GM19397 (cell line): Measurements from ENCODE around the gene EEF1A1.
"Not testable (repeated sequence)": the region's sequence is repeated elsewhere in the genome, so short reads cannot be mapped to it uniquely, and the experiment has no call there.

Experiments
- ATAC-seq: cut with Tn5 transposase; IDR thresholded peaks from one replicate; pipeline ENCODE4 v1.9.1; 2021; ENCODE audit warnings: mild to moderate bottlenecking, moderate library complexity; ENCODE audit not compliant: unreplicated experiment

The EEF1A1 gene

DNA sequence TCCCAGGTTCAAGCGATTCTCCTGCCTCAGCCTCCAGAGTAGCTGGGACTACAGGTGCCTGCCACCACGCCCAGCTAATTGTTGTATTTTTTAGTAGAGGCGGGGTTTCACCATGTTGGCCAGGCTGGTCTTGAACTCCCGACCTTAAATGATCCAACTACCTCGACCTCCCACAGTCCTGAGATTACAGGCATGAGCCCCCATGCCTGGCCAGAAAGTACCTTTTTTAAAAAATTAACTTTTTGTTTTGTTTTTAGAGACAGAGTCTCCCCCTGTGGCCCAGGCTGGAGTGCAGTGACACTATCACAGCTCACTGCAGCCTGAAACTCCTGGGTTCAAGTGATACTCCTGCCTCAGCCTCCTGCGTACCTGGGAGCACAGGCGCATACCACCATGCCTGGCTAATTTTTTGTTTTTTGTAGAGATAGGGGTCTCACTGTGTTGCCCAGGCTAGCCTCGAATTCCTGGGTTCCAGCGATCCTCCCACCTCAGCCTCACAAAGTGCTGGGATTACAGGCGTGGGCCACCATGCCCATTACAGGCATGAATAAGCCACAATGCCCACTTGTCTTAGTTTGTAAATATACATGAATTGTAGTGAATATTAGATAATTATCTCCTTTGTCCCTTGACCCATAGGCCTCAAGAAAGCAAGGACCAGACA lies 17.4 kb upstream of the EEF1A1 start:
- no peak for ATAC-seq

DNA sequence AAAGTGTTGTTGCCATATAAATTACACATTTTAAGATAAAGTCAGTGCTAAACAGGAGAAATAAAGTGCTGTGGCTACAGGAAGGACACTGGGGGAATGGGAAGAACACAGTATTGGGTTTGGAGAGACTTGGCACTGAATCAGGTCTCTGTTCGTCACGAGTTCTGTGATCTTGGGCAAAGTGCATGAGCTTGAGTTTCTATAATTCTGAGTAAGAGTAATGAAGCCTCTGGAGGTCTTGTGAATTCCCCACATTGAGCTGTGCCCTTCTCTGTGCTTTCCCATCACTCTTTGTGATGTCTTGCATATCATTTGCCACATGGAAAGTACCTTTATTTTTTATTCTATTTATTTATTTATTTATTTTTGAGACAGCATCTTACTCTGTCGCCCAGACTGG lies 16.8 kb upstream of the EEF1A1 start:
- no peak for ATAC-seq

DNA sequence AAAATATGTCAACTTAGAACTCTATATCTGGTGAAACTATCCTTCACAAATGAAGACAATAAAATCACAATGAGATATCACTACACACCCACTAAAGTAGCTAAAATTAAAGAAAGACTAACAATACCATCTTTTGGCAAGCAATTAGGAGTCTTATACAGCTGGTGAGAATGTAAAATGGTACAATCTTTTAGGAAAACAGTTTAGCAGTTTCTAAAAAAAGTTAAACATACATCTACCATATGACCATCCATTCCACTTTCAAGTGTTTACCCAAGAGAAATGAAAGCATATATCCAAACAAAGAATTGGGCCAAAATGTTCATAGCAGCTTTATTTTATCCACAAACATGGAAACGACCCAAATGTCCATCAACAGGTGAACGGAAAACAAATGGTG lies 13.8 kb upstream of the EEF1A1 start:
- ATAC-seq: no peak

DNA sequence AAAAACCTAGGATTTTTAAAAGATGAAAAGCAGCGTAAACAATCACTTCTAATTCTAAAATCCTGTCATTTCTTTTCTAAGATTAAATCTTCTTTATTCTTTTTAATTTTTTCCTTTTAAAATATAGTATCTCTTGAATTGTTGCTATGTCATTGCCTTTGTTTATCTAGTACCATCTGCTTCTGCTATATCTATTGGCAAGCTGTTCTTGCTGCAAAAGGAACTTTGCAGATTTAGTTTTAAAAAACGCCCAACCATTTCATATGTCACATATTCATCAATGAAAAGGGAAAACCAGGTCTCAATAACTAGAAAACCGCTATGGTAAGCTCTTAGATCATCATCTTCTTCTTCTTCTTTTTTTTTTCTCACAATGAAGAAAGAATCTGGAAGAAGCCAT lies 11.5 kb upstream of the EEF1A1 start:
- ATAC-seq: no peak

DNA sequence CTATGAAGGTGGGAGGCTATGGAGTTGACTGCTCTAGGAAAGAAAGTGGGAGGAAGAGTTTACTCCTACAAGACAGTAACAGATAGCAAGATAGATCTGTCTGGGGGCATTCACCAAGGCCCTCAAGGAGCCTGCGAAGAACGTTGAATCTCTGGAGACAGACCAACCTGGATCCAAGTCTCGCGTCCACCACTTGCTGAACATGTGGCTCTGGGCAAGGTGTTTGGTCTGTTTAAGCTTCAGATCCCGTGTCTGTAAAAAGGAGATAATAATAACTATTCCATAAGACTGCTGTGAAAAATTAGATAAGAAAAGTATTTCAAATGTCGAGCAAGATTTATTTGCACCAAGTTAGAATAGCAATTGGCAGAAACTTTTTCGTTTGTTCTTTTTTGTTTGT lies 8.1 kb upstream of the EEF1A1 start:
- ATAC-seq: no peak

DNA sequence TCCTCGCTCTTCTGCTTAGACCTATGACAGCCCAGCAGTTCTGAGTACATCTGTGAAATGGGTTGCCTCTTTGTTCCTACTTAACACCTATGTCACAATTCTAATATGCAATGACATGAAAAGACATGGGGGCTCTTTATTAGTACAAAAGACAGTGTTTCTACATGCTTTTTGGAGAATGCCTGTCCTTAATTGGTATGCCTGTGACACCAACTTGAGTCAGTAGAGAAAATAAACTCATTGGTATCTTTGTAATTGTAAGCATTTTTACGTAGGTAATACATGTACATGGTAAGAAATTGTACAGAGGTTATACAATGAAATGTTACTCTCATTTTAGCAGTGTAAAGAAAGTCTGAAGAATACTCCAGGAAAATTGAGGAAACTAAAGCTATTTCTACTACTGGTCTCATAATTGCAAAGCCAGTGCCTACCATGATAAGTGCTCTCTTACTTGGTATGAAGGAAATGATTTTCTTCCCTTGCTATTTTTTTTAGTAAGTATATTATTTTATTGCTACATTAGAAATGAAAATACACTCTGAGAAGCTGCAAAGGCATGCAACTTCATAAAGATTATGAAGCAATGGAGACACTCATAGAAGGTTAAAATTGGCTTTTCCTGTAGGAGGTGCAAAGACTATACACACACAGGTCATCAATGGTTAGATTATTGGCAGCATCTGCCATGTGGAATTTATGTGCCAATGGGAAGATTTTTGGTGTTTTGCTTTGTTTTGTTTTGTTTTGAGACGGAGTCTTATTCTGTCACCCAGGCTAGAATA lies 4.9 kb upstream of the EEF1A1 start:
- ATAC-seq: no peak

DNA sequence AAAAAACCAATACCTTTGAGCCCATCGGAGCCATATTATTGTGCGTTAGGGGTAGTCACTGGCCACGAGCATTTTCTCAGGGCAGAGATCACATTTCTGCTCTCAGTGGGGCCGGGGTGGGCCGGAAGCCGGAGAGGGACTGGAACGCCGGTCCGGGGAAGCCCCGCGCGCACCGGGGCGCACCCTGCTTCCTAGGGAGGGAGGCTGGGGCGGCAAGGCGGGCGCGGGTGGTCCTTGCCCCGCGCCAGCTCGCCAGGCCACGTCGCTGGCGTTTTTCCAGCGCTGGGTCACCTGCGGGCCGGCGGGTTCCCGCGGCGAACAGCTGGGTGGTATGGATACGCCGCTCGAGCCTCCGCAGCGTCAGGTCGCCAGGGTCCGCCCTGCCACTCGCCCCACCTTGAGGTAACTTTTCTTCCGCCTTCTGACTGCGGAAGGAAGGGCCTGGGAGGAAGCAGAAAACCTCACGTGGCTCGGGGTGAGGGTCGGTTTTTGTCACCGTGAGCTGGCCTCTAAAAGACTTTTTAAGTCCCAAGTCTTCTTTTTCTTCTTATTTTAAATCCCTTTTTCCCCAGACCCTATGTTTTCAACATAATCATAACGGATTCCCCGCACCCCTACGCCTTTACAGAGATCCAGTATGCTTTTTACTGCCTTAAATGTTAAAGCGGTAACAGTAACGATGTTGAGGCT lies 2.7 kb upstream of the EEF1A1 start:
- peak; percentile 45 for ATAC-seq

DNA sequence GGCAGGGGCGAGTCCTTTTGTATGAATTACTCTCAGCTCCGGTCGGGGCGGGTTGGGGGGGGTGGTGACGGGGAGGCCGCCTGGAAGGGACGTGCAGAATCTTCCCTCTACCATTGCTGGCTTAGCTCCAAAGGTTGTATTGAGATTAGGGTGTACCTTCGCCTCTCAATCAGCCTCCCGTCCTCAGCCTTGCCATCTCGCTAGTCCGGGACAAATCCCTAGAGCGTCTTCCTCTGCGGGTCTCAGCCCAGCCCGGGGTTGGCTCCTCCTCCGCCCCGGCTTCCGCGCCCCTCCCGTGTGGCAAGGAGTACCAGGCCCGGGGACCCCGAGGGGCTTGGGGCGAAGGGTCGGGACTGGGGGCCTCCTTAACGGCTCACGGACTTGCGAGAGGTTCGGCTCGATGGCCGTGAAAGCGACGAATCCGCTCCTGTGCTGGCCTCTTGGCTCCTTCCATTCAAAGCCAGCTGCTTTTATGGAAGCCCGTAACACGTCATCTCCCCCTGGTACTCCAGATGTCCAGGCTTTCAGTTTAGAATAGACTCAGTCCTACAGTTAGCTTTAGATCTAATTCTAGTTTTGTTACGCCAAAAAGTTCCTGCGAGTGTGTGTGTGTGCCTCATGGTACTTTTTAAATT lies 636 bp upstream of the EEF1A1 start:
- peak; percentile 43 for ATAC-seq

DNA sequence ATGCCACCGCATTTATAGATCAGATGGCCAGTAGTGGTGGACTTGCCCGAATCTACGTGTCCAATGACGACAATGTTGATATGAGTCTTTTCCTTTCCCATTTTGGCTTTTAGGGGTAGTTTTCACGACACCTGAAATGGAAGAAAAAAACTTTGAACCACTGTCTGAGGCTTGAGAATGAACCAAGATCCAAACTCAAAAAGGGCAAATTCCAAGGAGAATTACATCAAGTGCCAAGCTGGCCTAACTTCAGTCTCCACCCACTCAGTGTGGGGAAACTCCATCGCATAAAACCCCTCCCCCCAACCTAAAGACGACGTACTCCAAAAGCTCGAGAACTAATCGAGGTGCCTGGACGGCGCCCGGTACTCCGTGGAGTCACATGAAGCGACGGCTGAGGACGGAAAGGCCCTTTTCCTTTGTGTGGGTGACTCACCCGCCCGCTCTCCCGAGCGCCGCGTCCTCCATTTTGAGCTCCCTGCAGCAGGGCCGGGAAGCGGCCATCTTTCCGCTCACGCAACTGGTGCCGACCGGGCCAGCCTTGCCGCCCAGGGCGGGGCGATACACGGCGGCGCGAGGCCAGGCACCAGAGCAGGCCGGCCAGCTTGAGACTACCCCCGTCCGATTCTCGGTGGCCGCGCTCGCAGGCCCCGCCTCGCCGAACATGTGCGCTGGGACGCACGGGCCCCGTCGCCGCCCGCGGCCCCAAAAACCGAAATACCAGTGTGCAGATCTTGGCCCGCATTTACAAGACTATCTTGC lies 725 bp downstream of the EEF1A1 start:
- no peak for ATAC-seq

DNA sequence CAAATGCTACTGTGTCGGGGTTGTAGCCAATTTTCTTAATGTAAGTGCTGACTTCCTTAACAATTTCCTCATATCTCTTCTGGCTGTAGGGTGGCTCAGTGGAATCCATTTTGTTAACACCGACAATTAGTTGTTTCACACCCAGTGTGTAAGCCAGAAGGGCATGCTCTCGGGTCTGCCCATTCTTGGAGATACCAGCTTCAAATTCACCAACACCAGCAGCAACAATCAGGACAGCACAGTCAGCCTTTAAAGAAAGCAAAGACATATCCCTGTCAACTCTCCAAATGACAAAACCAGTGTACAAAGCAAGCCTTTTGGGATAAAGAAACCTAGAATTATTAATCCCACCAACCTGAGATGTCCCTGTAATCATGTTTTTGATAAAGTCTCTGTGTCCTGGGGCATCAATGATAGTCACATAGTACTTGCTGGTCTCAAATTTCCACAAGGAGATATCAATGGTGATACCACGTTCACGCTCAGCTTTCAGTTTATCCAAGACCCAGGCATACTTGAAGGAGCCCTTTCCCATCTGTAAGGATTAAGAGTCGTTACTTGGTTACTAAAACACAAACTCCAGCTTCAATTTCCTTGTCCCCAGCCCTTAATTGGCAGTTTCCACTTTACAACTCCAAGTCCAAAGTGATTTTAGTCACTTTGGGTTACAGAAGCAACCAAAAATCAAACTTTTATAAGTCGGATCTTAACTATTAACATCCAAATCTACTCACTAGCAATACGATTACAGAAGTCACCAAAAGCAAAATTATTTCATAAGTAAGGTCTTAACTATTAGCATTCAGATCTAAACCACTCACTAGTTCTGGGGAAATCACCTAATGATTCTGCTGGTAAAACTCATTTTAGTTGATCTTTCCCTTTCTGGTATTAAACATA lies 1.6 kb downstream of the EEF1A1 start:
- not testable (repeated sequence) for ATAC-seq

DNA sequence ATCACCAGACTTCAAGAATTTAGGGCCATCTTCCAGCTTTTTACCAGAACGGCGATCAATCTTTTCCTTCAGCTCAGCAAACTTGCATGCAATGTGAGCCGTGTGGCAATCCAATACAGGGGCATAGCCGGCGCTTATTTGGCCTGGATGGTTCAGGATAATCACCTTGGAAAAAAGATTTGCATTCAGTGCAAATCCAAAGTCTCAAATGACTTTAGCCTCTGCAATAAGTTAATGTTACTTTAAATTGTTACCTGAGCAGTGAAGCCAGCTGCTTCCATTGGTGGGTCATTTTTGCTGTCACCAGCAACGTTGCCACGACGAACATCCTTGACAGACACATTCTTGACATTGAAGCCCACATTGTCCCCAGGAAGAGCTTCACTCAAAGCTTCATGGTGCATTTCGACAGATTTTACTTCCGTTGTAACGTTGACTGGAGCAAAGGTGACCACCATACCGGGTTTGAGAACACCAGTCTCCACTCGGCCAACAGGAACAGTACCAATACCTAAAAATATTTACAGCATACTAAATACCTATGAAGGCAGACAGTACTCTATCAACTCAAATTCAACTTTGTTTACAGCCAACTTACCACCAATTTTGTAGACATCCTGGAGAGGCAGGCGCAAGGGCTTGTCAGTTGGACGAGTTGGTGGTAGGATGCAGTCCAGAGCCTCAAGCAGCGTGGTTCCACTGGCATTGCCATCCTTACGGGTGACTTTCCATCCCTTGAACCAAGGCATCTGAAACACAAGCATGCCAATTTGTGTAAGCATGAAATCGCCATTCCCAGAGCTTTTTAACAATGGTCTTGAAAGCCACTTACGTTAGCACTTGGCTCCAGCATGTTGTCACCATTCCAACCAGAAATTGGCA lies 2.5 kb downstream of the EEF1A1 start:
- not testable (repeated sequence) for ATAC-seq

DNA sequence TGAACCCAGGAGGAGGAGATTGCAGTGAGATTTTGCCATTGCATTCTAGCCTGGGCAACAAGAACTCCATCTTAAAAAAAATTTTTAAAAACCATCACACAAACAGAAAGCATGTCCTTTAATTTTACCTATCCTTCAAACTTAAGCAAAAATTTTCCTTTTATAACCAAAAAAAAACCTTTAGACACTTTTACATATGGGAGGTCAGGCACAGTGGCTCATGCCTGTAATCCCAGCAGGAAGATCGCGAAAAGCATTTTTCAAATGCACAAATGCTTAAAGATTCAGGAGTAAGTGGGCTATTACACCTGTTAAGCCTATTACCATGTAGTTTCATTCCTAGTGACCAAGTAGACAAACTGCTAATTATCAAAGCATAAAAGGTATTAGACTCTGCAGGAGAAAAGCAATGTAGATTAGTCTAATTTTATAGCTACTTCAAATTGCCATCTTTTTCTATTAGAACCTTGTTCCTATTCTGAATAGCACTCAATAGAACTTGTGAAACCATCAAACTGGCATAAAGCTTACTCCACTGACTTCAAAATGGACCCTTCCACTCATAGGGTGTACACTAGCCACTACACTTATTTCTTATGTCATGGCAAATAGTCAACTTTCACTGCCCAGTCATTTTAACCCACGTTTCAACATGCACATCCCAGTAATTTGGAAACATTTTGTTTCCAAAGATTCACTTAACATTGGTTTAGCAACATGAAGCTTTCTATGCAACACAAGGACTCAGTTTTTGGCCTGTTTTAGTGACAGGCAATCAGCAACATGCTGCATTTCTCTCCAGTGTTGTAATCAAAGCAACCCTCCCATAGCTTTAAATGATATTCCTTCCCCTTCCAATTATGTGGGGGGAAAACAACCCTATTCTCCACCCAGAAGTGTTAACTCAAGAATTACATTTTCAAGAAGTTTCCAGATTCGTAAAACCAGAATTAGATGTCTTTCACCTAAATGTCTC lies 4.0 kb downstream of the EEF1A1 start:
- ATAC-seq: no peak

DNA sequence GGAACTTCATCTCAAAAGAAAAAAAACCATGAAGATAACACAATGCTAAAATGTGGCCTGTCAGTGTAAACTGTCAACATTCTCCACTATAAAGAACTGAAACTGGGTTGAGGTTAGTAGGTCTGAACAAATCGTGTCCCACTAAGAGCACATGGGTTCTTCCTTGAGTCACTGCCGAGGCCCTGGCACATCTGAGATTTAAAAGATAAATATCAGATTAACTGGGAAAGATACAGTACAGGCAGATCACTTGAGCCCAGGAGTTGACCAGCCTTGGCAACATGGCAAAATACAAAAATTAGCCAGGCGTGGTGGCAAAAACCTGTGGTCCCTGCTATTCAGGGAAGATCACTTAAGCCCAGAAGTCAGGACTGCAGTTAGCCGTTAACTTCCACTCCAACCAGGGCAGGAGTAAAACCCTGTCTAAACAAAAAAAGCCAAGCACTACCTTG lies 5.6 kb downstream of the EEF1A1 start:
- no peak for ATAC-seq

DNA sequence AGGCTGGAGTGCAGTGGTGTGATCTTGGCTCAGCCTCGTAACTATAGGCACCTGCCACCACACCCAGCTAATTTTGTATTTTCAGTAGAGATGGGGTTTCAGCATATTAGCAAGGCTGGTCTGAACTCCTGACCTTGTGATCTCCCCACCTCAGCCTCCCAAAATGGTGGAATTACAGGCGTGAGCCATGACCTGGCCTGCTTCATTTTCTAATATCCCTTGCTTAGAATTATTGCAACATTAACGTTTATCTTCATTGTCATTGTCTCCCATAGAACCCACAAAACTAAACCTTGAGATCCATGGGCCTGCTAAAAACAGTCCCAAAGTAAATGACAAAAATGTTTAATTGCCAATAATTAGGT lies 6.1 kb downstream of the EEF1A1 start:
- ATAC-seq: no peak

DNA sequence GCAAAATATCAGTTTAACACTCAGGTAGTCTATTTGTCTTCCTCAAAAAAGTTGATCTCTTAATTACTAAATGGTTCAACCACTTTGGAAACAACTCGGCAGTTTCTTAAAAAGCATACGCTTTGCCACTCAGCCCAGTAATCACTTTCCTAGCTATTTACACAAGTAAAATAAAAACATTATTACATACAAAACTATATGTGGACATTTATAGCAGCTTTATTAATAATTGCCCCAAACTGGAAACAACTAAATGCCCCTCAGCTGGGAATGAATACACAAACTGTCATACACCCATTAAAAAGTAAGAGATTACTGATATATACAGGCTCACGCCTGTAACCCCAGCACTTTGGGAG lies 7.4 kb downstream of the EEF1A1 start:
- ATAC-seq: no peak

DNA sequence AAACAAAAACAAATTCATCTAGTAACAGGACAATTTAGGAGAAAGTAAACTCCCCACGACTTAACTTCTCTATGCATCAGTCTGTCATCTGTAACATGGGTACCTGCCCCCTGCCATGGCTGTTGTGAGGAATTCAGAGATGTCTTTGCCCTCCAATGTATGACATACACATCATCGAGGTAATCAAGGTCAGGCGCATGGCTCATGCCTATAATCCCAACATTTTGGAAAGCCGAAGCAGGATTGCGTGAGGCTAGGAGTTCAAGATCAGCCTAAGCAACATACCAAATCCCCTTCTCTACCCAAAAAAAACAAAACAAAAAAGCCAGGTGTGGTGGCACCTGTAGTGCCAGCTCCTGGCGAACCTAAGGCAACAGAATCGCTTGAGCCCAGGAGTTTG lies 9.0 kb downstream of the EEF1A1 start:
- ATAC-seq: no peak

DNA sequence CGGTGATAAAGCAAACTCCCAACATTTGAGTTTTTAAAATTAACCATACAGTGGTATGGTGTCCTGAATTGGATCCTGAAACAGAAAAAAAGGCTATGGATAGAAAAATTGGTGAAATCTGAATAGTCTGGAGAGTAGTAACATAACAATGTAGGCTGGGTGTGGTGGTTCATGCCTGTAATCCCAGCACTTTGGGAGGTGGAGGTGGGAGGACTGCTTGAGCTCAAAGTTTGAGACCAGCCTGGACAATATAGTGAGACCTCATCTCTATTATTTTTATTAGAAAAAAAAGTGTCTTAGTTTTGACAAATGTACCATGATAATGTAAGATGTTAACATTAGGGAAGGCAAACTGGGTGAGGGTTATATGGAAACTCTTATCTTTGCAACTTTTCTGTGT lies 11.0 kb downstream of the EEF1A1 start:
- ATAC-seq: no peak

DNA sequence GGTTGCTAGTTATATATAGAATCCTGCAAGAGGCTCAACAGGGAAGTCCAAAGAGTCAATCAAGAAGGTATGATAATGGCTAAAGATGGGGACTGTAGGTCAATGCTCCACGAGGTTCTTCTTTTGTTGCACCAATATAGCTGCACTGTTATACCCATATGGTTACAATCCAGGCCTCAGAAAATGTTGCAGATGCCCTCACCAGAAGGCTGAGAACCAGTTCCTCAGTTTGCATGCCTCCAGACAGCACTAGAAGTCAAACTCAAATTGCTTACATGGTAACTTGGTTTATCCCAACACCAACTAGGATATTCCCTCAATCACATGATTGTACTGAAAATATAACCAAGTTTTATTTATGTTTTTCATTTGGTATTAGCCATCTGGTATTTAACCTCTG lies 12.1 kb downstream of the EEF1A1 start:
- ATAC-seq: no peak
